Keratinocyte (primary cell): ENCODE data around the gene SKOR1.

Source experiments
- EZH2 ChIP-seq: IDR thresholded peaks from one replicate; pipeline ENCODE4 v1.6.1; 2012; ENCODE audit warnings: inconsistent platforms, mild to moderate bottlenecking, low read length, moderate library complexity
- TF ChIP-seq, protein P1 (sequence below), 3 experiments: IDR thresholded peaks in 1 of 3; conservative IDR thresholded peaks in 1 of 3; optimal IDR thresholded peaks in 1 of 3; 2 replicates in 2 of 3; 3 replicates in 1 of 3; pipeline versions ENCODE3 to v1.5.1; 2011; ENCODE audit warnings: low read length in 3 of 3, mild to moderate bottlenecking in 3 of 3, moderate library complexity in 2 of 3, control low read depth in 1 of 3, inconsistent platforms in 1 of 3; ENCODE audit not compliant: insufficient read depth in 2 of 3; ENCODE audit errors: extremely low read depth in 1 of 3

DNA sequence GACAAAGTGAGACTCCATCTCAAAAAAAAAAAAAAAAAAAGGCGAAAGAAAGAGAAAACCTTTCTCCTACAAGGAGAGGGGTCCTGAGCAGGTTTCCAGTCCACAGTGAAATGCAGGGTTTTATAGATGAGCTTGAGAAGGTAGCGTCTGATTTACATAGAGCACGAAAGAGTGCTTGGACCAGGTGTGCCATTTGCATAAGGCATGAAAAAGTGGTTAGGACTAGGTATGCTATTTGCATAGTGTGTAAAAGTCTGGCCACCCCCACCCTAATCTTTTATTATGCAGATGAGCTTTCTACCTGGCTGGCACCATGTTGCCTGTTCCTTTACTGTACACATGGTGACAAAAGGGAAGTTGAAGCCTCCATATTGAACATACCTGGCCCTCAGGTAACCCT, 28.1 kb downstream of the SKOR1 start:
- TF ChIP-seq, protein P1, sequence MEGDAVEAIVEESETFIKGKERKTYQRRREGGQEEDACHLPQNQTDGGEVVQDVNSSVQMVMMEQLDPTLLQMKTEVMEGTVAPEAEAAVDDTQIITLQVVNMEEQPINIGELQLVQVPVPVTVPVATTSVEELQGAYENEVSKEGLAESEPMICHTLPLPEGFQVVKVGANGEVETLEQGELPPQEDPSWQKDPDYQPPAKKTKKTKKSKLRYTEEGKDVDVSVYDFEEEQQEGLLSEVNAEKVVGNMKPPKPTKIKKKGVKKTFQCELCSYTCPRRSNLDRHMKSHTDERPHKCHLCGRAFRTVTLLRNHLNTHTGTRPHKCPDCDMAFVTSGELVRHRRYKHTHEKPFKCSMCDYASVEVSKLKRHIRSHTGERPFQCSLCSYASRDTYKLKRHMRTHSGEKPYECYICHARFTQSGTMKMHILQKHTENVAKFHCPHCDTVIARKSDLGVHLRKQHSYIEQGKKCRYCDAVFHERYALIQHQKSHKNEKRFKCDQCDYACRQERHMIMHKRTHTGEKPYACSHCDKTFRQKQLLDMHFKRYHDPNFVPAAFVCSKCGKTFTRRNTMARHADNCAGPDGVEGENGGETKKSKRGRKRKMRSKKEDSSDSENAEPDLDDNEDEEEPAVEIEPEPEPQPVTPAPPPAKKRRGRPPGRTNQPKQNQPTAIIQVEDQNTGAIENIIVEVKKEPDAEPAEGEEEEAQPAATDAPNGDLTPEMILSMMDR (optimal IDR thresholded peaks at IDR 0.05 in 1 of 3, IDR thresholded peaks at IDR 0.05 in 1 of 3, conservative IDR thresholded peaks at IDR 0.05 in 1 of 3; ENCODE audit: extremely low read depth in 1 of 3, insufficient read depth in 2 of 3, low read length in 3 of 3), result no peak
- no peak for TF ChIP-seq EZH2
